Prostate gland (tissue), 2 donors: Measurements from ENCODE around the gene GPHB5. TPM values are rescaled to one million over a fixed set of nuclear protein-coding genes. Genes with fewer than 3 reads are reported as not detected.

Source experiments
- DNase-seq: peaks from one replicate; pipeline ENCODE4 v3.0.0-alpha.2; 2019; ENCODE audit warnings: low spot score
- H3K27ac ChIP-seq, 2 donors: fragments of 200-600 bp; sonication (generic); 2 replicates each; pipeline ENCODE4 v1.5.1; 2017 to 2019
- H3K27me3 ChIP-seq: fragments of 200-600 bp; sonication (generic); replicated peaks from 2 replicates; pipeline ENCODE4 v1.5.1; 2019; ENCODE audit not compliant: insufficient read depth
- H3K36me3 ChIP-seq, 2 donors: fragments of 200-600 bp; sonication (generic); 1 replicate in 1 of 2; 2 replicates in 1 of 2; pipeline versions ENCODE4 v1.5.1 to v1.8.1; 2017 to 2019
- H3K4me1 ChIP-seq: fragments of 200-600 bp; sonication (generic); replicated peaks from 2 replicates; pipeline ENCODE4 v1.5.1; 2019
- H3K4me3 ChIP-seq, 2 donors: fragments of 200-600 bp; sonication (generic); 2 replicates each; pipeline ENCODE4 v1.5.1; 2017 to 2019
- H3K9me3 ChIP-seq: fragments of 200-600 bp; sonication (generic); 2 replicates; pipeline ENCODE4 v1.5.1; 2017
- CTCF ChIP-seq, 4 experiments: fragments of 200-600 bp in 2 of 4; fragments of 450-650 bp in 2 of 4; sonication (generic) in 2 of 4; IDR thresholded peaks; 1 replicate in 3 of 4; 2 replicates in 1 of 4; pipeline ENCODE4 v1.5.1; 2016 to 2019; ENCODE audit warnings: antibody characterized with exemption in 4 of 4, mild to moderate bottlenecking in 2 of 4, moderate library complexity in 2 of 4
- POLR2A ChIP-seq: fragments of 450-650 bp; IDR thresholded peaks from one replicate; pipeline ENCODE4 v1.6.1; 2016; ENCODE audit warnings: antibody characterized with exemption, mild to moderate bottlenecking
- POLR2AphosphoS5 ChIP-seq: sonication (generic); formaldehyde crosslinking; IDR thresholded peaks from one replicate; pipeline ENCODE4 v1.6.1; 2017; ENCODE audit warnings: antibody characterized with exemption
- WGBS: methylation state at CpG from one replicate; pipeline ENCODE4 v1.1.5; 2018; 5-methylcytosine and 5-hydroxymethylcytosine counted together
- intact Hi-C: fragments of 100-400 bp; cut with DNase I; formaldehyde crosslinking; loops from one replicate; pipeline ENCODE4 v1.14.2; 2022
- total RNA-seq, 2 donors: library from RNA; depleted of rRNA; stranded (reverse); fragments of >200 nt; gene quantifications; one replicate each; pipeline ENCODE4 v1.1.0, GENCODE V29; 2016

Gene GPHB5
- total RNA-seq, 2 donors from 2014 or later: not detected

GRCh38 chr14:63277591-63278183 lies 41.0 kb downstream of the GPHB5 start:
- no peaks in the 10 kb centered on the region for H3K4me1 ChIP-seq
- H3K9me3 ChIP-seq: no peaks in the 10 kb centered on the region
- no peak overlapping the region for H3K4me3 ChIP-seq
- H3K27ac ChIP-seq: no peak overlapping the region
- DNase-seq: no peak
- no peaks in the 10 kb centered on the region for H3K36me3 ChIP-seq
- H3K27me3 ChIP-seq: no peaks in the 10 kb centered on the region
- intact Hi-C loops: loop anchor here (2.0 to 5.0 kb wide), 3 partner anchors 103 to 1115 kb away; no protein-coding TSS in a partner anchor
- TF ChIP-seq CTCF (IDR thresholded peaks at IDR 0.05) (no peak), POLR2A (no peak), POLR2AphosphoS5 (no peak)
- 67% methylated on average over 2 of the region's 2 CpGs for WGBS

- intact Hi-C loops: loop anchor here (2.0 to 5.0 kb wide), 3 partner anchors 102 to 1114 kb away; no protein-coding TSS in a partner anchor
- peak; percentile 7 for DNase-seq
- H3K27me3 ChIP-seq: no peaks in the 10 kb centered on the region
- no peaks in the 10 kb centered on the region for H3K4me1 ChIP-seq
- no peak overlapping the region for H3K27ac ChIP-seq
- H3K4me3 ChIP-seq: no peak overlapping the region
- 46% methylated on average over 5 of the region's 5 CpGs for WGBS
- no peaks in the 10 kb centered on the region for H3K9me3 ChIP-seq
- H3K36me3 ChIP-seq: no peaks in the 10 kb centered on the region
- peak; percentile 56 to 89 (median 80) for TF ChIP-seq CTCF (IDR thresholded peaks at IDR 0.05)
- TF ChIP-seq POLR2A: no peak
- TF ChIP-seq POLR2AphosphoS5: no peak
Observed at GRCh38 chr14:63276492-63277342, 42.0 kb downstream of the GPHB5 start.

- Histone ChIP-seq H3K36me3 (no peaks in the 10 kb centered on the region), H3K9me3 (no peaks in the 10 kb centered on the region), H3K27ac (no peak overlapping the region), H3K4me1 (no peaks in the 10 kb centered on the region), H3K4me3 (no peak overlapping the region), H3K27me3 (no peaks in the 10 kb centered on the region)
- WGBS: 67% methylated on average over 4 of the region's 4 CpGs
- intact Hi-C loops: loop anchor here (2.0 to 5.0 kb wide), 3 partner anchors 101 to 1114 kb away; no protein-coding TSS in a partner anchor
- TF ChIP-seq CTCF (IDR thresholded peaks at IDR 0.05) (no peak), POLR2A (no peak), POLR2AphosphoS5 (no peak)
- DNase-seq: no peak
Observed at GRCh38 chr14:63276016-63276415, 42.7 kb downstream of the GPHB5 start.

GRCh38 chr14:63275611-63276010 lies 43.1 kb downstream of the GPHB5 start:
- H3K4me3 ChIP-seq: no peak overlapping the region
- intact Hi-C loops: loop anchor here (2.0 to 5.0 kb wide), 3 partner anchors 101 to 1113 kb away; no protein-coding TSS in a partner anchor
- 88% methylated on average over 3 of the region's 3 CpGs for WGBS
- no peak for TF ChIP-seq POLR2AphosphoS5
- no peak for TF ChIP-seq CTCF (IDR thresholded peaks at IDR 0.05)
- no peaks in the 10 kb centered on the region for H3K4me1 ChIP-seq
- no peaks in the 10 kb centered on the region for H3K27me3 ChIP-seq
- H3K27ac ChIP-seq: no peak overlapping the region
- DNase-seq: no peak
- H3K9me3 ChIP-seq: no peaks in the 10 kb centered on the region
- H3K36me3 ChIP-seq: no peaks in the 10 kb centered on the region
